ENCODE data around the gene CFAP61.

CFAP61 gene

GRCh38 chr20:20079102-20079784 is 26.9 kb downstream of the CFAP61 start:
- Histone ChIP-seq H3K4me1 (ENCODE audit: control insufficient read depth, insufficient read depth, low read length) (no peaks in the 10 kb centered on the region), H3K4me3 (ENCODE audit: low read length) (no peak overlapping the region), H3K27me3 (ENCODE audit: control insufficient read depth, insufficient read depth, low read length) (no peaks in the 10 kb centered on the region), H3K9ac (ENCODE audit: low read length) (no peak overlapping the region), H3K27ac (ENCODE audit: low read depth, low read length) (no peak overlapping the region), H3K36me3 (ENCODE audit: control insufficient read depth, insufficient read depth, low read length) (no peaks in the 10 kb centered on the region)

- no peak overlapping the region for H3K27ac ChIP-seq (ENCODE audit: low read depth, low read length)
- no peak overlapping the region for H3K4me3 ChIP-seq (ENCODE audit: low read length)
Observed at GRCh38 chr20:20083807-20084206, 31.5 kb downstream of the CFAP61 start.

DNA sequence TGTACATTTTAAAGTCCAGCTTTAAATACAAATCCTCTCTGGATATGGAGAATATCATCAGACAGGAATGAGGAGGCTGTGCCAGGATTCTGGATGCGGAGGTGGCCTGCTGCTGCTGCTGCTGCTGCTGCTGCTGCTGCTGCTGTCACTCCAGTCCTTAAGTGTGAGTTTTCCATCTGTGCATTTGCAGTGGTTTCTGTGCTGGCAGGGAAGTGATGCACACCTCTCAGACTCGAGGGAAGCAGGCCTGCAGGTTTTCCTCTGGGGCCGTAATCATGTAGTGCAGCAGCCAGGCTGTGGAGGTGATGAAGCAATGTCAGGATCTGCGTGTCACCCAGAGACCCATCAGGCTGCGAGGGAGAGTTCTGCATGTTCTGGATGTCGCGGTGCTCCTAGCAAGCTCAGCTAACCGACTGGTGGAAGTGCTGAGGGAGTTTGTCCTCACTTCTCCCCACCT is 32.0 kb downstream of the CFAP61 start:
- H3K4me1 ChIP-seq (ENCODE audit: control insufficient read depth, insufficient read depth, low read length) = no peaks in the 10 kb centered on the region
- no peaks in the 10 kb centered on the region for H3K36me3 ChIP-seq (ENCODE audit: control insufficient read depth, insufficient read depth, low read length)
- no peaks in the 10 kb centered on the region for H3K27me3 ChIP-seq (ENCODE audit: control insufficient read depth, insufficient read depth, low read length)
- H3K4me3 ChIP-seq (ENCODE audit: low read length) = no peak overlapping the region
- no peak overlapping the region for H3K9ac ChIP-seq (ENCODE audit: low read length)
- H3K27ac ChIP-seq (ENCODE audit: low read depth, low read length) = no peak overlapping the region

More at GRCh38 chr20:20083807-20084206, 31.5 kb downstream of the CFAP61 start:
- no peaks in the 10 kb centered on the region for H3K36me3 ChIP-seq (ENCODE audit: control insufficient read depth, insufficient read depth, low read length)
- no peaks in the 10 kb centered on the region for H3K4me1 ChIP-seq (ENCODE audit: control insufficient read depth, insufficient read depth, low read length)
- H3K27me3 ChIP-seq (ENCODE audit: control insufficient read depth, insufficient read depth, low read length) = no peaks in the 10 kb centered on the region
- H3K9ac ChIP-seq (ENCODE audit: low read length) = no peak overlapping the region

DNA sequence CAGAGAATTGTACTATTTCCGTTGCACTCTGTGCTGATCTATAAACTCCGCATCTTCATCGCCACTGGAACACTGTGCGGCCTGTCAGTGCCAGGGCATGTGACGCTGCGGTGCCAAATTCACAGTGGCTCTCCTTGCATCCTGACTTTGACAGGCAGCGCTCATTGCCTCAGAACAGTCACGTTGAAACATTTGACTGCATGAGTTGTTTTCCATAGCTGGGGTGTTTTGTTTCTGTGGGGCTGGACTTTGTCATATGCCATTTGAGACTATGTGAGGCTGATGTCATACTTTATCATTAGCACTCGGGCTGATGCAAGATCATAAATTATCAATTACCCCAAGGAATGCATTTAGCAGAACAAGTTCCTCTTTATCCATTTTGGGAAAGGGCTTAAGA is 32.7 kb downstream of the CFAP61 start:
- no peak overlapping the region for H3K27ac ChIP-seq (ENCODE audit: low read depth, low read length)

GRCh38 chr20:20085812-20086211 is 33.5 kb downstream of the CFAP61 start:
- Histone ChIP-seq H3K27me3 (ENCODE audit: control insufficient read depth, insufficient read depth, low read length) (no peaks in the 10 kb centered on the region), H3K4me1 (ENCODE audit: control insufficient read depth, insufficient read depth, low read length) (no peaks in the 10 kb centered on the region), H3K36me3 (ENCODE audit: control insufficient read depth, insufficient read depth, low read length) (no peaks in the 10 kb centered on the region), H3K4me3 (ENCODE audit: low read length) (no peak overlapping the region), H3K9ac (ENCODE audit: low read length) (no peak overlapping the region), H3K27ac (ENCODE audit: low read depth, low read length) (no peak overlapping the region)

More for the DNA sequence above, 32.7 kb downstream of the CFAP61 start:
- Histone ChIP-seq H3K4me3 (ENCODE audit: low read length) (no peak overlapping the region), H3K4me1 (ENCODE audit: control insufficient read depth, insufficient read depth, low read length) (no peaks in the 10 kb centered on the region), H3K36me3 (ENCODE audit: control insufficient read depth, insufficient read depth, low read length) (no peaks in the 10 kb centered on the region), H3K9ac (ENCODE audit: low read length) (no peak overlapping the region), H3K27me3 (ENCODE audit: control insufficient read depth, insufficient read depth, low read length) (no peaks in the 10 kb centered on the region)

- Histone ChIP-seq H3K27ac (ENCODE audit: low read depth, low read length) (no peak overlapping the region), H3K4me3 (ENCODE audit: low read length) (no peak overlapping the region), H3K27me3 (ENCODE audit: control insufficient read depth, insufficient read depth, low read length) (no peaks in the 10 kb centered on the region), H3K9ac (ENCODE audit: low read length) (no peak overlapping the region), H3K36me3 (ENCODE audit: control insufficient read depth, insufficient read depth, low read length) (no peaks in the 10 kb centered on the region), H3K4me1 (ENCODE audit: control insufficient read depth, insufficient read depth, low read length) (no peaks in the 10 kb centered on the region)
Observed at GRCh38 chr20:20089018-20089417, 36.7 kb downstream of the CFAP61 start.

DNA sequence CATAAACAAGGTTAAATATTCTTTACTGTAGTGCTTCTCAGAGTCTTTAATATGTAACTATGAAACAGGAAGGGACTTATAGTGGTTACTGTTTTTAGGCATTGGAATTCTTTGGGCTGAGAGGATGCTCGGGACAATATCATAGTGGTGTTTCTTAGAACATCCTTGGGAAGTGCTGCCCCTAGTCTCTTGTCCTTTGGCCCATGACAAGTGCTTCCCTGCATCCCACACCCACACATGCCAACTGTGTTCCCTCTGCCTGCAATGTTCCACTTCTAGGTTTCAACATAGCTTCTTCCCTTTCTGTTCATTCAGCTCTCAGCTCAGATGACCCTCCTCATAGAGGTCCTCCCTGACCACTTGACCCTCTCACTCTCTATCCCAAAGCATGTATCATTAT is 37.6 kb downstream of the CFAP61 start:
- Histone ChIP-seq H3K27ac (ENCODE audit: low read depth, low read length) (no peak overlapping the region), H3K9ac (ENCODE audit: low read length) (no peak overlapping the region), H3K27me3 (ENCODE audit: control insufficient read depth, insufficient read depth, low read length) (no peaks in the 10 kb centered on the region), H3K4me1 (ENCODE audit: control insufficient read depth, insufficient read depth, low read length) (no peaks in the 10 kb centered on the region), H3K4me3 (ENCODE audit: low read length) (no peak overlapping the region), H3K36me3 (ENCODE audit: control insufficient read depth, insufficient read depth, low read length) (no peaks in the 10 kb centered on the region)

DNA sequence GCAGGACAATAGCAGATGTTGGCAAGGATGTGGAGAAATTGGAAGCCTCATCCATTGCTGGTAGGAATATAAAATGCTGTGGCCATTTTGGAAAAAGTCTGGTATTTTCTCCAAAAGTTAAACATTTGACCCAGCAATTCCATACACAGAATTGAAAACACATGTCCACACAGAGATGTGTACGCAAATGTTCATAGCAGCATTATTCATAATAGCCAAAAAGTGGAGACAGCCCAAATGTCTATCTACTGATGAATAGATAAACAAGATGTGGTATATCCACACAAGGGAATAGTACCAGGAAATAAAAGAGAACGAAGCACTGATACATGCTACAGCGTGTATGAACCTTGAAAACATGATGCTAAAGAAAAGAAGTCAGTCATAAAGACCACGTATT is 40.5 kb downstream of the CFAP61 start:
- no peaks in the 10 kb centered on the region for H3K36me3 ChIP-seq (ENCODE audit: control insufficient read depth, insufficient read depth, low read length)
- no peaks in the 10 kb centered on the region for H3K4me1 ChIP-seq (ENCODE audit: control insufficient read depth, insufficient read depth, low read length)
- H3K4me3 ChIP-seq (ENCODE audit: low read length) = no peak overlapping the region

DNA sequence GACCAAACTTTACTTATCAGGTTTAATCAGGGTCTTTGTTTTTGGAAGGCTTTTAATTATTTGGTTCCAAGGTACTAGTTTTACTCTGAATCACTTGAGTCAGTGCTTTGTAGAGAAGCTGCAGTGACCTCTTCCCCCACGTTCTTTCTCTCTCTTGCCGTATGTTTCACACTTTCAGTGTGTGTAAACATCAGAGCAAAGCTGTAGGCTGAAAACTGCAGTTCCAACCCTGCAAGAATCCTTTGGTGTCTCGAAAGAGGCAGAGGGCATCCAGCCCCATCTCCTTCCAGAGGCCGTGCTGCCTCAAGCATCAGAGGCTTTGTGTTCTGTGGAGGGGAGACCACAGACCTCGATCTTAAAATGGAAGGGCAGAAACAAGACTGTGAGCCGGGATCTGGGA is 42.1 kb downstream of the CFAP61 start:
- Histone ChIP-seq H3K4me3 (ENCODE audit: low read length) (no peak overlapping the region), H3K9ac (ENCODE audit: low read length) (no peak overlapping the region), H3K27ac (ENCODE audit: low read depth, low read length) (no peak overlapping the region), H3K36me3 (ENCODE audit: control insufficient read depth, insufficient read depth, low read length) (no peaks in the 10 kb centered on the region), H3K27me3 (ENCODE audit: control insufficient read depth, insufficient read depth, low read length) (no peaks in the 10 kb centered on the region), H3K4me1 (ENCODE audit: control insufficient read depth, insufficient read depth, low read length) (no peaks in the 10 kb centered on the region)

More for the DNA sequence above, 40.5 kb downstream of the CFAP61 start:
- Histone ChIP-seq H3K9ac (ENCODE audit: low read length) (no peak overlapping the region), H3K27ac (ENCODE audit: low read depth, low read length) (no peak overlapping the region), H3K27me3 (ENCODE audit: control insufficient read depth, insufficient read depth, low read length) (no peaks in the 10 kb centered on the region)

DNA sequence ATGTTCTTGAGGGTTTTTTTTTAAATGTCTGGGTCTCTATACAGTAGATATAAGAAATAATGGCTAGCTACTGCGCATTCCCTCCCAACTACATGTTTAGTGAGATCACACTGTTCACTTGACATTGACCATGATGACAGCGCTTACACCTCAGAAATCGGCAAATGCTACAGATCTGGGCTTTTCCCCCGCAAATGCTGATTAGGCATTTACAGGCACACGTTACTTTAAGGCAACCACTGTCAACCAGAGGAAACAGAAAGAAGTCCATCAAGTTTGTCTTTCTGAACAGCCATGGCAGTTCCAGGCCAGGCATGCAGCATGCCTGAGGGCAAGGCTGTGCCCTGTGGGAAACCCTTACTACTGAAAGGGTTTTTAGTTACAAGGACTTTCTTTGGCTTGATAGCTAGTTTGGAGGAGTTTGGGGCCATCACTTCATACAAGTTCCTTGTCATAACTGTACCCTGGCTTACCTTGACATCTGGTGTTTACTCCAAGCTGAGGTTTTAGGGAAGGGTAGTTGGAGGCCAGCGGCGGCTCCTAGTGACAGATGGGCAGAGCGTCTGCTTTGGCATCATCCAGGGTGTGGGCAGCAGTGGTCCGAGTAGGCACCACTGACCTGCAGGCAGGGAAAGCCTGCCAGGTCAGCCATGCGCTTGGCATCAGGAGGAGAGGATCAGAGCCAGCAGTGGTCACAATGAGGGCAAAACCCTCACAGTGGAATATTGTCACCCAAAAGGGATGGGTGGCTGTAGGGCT is 43.0 kb downstream of the CFAP61 start:
- Histone ChIP-seq H3K27ac (ENCODE audit: low read depth, low read length) (no peak overlapping the region), H3K27me3 (ENCODE audit: control insufficient read depth, insufficient read depth, low read length) (no peaks in the 10 kb centered on the region), H3K4me1 (ENCODE audit: control insufficient read depth, insufficient read depth, low read length) (no peaks in the 10 kb centered on the region), H3K9ac (ENCODE audit: low read length) (no peak overlapping the region), H3K36me3 (ENCODE audit: control insufficient read depth, insufficient read depth, low read length) (no peaks in the 10 kb centered on the region), H3K4me3 (ENCODE audit: low read length) (no peak overlapping the region)

DNA sequence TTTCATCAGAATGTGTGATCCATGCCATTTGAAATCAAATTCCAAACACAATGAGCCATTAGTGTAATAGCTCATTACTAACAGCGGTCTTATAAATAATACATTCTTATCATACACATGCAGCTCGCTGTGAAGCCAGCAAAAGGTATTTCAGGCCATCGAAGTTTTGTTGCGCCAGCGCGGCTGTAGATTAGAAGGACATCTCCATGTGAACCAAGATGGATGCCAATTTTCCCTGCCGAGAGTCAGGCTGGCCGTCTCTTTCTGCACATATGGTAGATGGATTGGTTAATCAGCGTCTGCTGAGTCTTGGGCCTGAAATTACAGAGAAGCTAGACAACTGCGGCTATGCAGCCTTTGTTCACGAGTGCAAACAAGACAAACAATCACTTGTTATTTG is 44.1 kb downstream of the CFAP61 start:
- Histone ChIP-seq H3K27ac (ENCODE audit: low read depth, low read length) (no peak overlapping the region), H3K9ac (ENCODE audit: low read length) (no peak overlapping the region), H3K36me3 (ENCODE audit: control insufficient read depth, insufficient read depth, low read length) (no peaks in the 10 kb centered on the region), H3K4me1 (ENCODE audit: control insufficient read depth, insufficient read depth, low read length) (no peaks in the 10 kb centered on the region), H3K4me3 (ENCODE audit: low read length) (no peak overlapping the region), H3K27me3 (ENCODE audit: control insufficient read depth, insufficient read depth, low read length) (no peaks in the 10 kb centered on the region)

DNA sequence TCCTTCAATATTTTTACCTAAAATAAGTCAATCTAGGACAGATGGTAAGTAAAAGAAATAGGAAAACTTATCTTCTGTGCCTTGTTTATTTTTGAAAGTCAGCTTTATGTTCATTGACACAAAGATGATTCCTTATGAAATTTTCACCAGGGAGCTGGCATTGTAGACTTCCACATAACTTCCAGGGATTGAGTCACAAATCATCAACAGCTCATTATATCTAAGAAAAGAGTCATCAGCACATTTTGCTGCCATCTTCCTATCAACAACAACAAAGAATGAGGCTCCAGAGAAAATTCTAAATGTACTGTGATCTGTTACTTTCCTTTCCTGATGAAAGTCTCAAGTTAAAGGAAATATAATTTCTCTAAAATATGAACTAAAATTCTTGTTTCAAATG is 48.5 kb downstream of the CFAP61 start:
- H3K9ac ChIP-seq (ENCODE audit: low read length) = no peak overlapping the region
- H3K36me3 ChIP-seq (ENCODE audit: control insufficient read depth, insufficient read depth, low read length) = no peaks in the 10 kb centered on the region
- H3K4me3 ChIP-seq (ENCODE audit: low read length) = no peak overlapping the region
- H3K27ac ChIP-seq (ENCODE audit: low read depth, low read length) = no peak overlapping the region
- no peaks in the 10 kb centered on the region for H3K4me1 ChIP-seq (ENCODE audit: control insufficient read depth, insufficient read depth, low read length)
- no peaks in the 10 kb centered on the region for H3K27me3 ChIP-seq (ENCODE audit: control insufficient read depth, insufficient read depth, low read length)

- Histone ChIP-seq H3K9ac (ENCODE audit: low read length) (no peak overlapping the region), H3K4me3 (ENCODE audit: low read length) (no peak overlapping the region), H3K36me3 (ENCODE audit: control insufficient read depth, insufficient read depth, low read length) (no peaks in the 10 kb centered on the region), H3K27ac (ENCODE audit: low read depth, low read length) (no peak overlapping the region), H3K4me1 (ENCODE audit: control insufficient read depth, insufficient read depth, low read length) (no peaks in the 10 kb centered on the region), H3K27me3 (ENCODE audit: control insufficient read depth, insufficient read depth, low read length) (no peaks in the 10 kb centered on the region)
Observed at GRCh38 chr20:20102163-20102562, 49.8 kb downstream of the CFAP61 start.
